Measurements from ENCODE around the gene ARHGAP18.

Gene ARHGAP18

GRCh38 chr6:129662980-129663431 lies 47.0 kb downstream of the ARHGAP18 start:
- no peak for DNase-seq

- no peak for DNase-seq
These were observed 47.6 kb downstream of the ARHGAP18 start for GRCh38 chr6:129662406-129662766.

GRCh38 chr6:129661536-129662405 lies 48.2 kb downstream of the ARHGAP18 start:
- peak; percentile 67 for DNase-seq

GRCh38 chr6:129660346-129660676 lies 49.7 kb downstream of the ARHGAP18 start:
- DNase-seq, result no peak

GRCh38 chr6:129659590-129660345 lies 50.2 kb downstream of the ARHGAP18 start:
- no peak for DNase-seq

GRCh38 chr6:129659167-129659566 lies 50.8 kb downstream of the ARHGAP18 start:
- DNase-seq, result no peak

- no peak for DNase-seq
These were observed 52.5 kb downstream of the ARHGAP18 start for GRCh38 chr6:129657483-129657882.

GRCh38 chr6:129655334-129655733 lies 54.6 kb downstream of the ARHGAP18 start:
- no peak for DNase-seq

GRCh38 chr6:129653746-129654145 lies 56.2 kb downstream of the ARHGAP18 start:
- DNase-seq, result no peak

GRCh38 chr6:129653229-129653628 lies 56.7 kb downstream of the ARHGAP18 start:
- no peak for DNase-seq

- DNase-seq, result no peak
These were observed 58.7 kb downstream of the ARHGAP18 start for GRCh38 chr6:129651291-129651691.

- DNase-seq, result no peak
These were observed 61.0 kb downstream of the ARHGAP18 start for GRCh38 chr6:129648819-129649491.

- no peak for DNase-seq
These were observed 62.9 kb downstream of the ARHGAP18 start for GRCh38 chr6:129647044-129647443.

- DNase-seq, result no peak
These were observed 63.3 kb downstream of the ARHGAP18 start for GRCh38 chr6:129646642-129647041.

GRCh38 chr6:129645830-129646579 lies 64.0 kb downstream of the ARHGAP18 start:
- DNase-seq, result peak; percentile 87

GRCh38 chr6:129645106-129645829 lies 64.7 kb downstream of the ARHGAP18 start:
- DNase-seq, result peak; percentile 59

GRCh38 chr6:129644567-129645015 lies 65.4 kb downstream of the ARHGAP18 start:
- DNase-seq, result peak; percentile 79

- DNase-seq, result peak; percentile 37
These were observed 66.0 kb downstream of the ARHGAP18 start for GRCh38 chr6:129643968-129644367.

GRCh38 chr6:129643176-129643575 lies 66.8 kb downstream of the ARHGAP18 start:
- DNase-seq, result no peak

- DNase-seq, result no peak
These were observed 67.7 kb downstream of the ARHGAP18 start for GRCh38 chr6:129642322-129642721.

- DNase-seq, result no peak
These were observed 68.6 kb downstream of the ARHGAP18 start for GRCh38 chr6:129641344-129641743.

- DNase-seq, result no peak
These were observed 71.3 kb downstream of the ARHGAP18 start for GRCh38 chr6:129638686-129639085.
